Left kidney (tissue), 2 donors: ENCODE results near the gene ASB6. TPM values are rescaled to one million over a fixed set of nuclear protein-coding genes. Genes with fewer than 3 reads are reported as not detected.
"Not testable (repeated sequence)": the region's sequence is repeated elsewhere in the genome, so short reads cannot be mapped to it uniquely, and the experiment has no call there.

Source experiments
- DNase-seq: peaks from one replicate; pipeline ENCODE4 v3.0.0-alpha.2; 2013
- polyA plus RNA-seq: library from polyadenylated mRNA; unstranded; fragments of 120-200 nt; gene quantifications from one replicate; pipeline ENCODE4 v1.2.1, GENCODE V29; 2013; ENCODE audit not compliant: insufficient read length

The ASB6 gene
- polyA plus RNA-seq, 1 donor: 16.4 TPM

GRCh38 chr9:129646252-129646651 is 4.3 kb upstream of the ASB6 start:
- no peak for DNase-seq

GRCh38 chr9:129644902-129645301 is 3.0 kb upstream of the ASB6 start:
- DNase-seq: no peak

- DNase-seq: no peak
Observed at GRCh38 chr9:129644365-129644764, 2.4 kb upstream of the ASB6 start.

- no peak for DNase-seq
Observed at GRCh38 chr9:129643706-129644105, 1.8 kb upstream of the ASB6 start.

GRCh38 chr9:129640871-129641749 is 841 bp downstream of the ASB6 start:
- DNase-seq: no peak

- no peak for DNase-seq
Observed at GRCh38 chr9:129640086-129640870, 1.7 kb downstream of the ASB6 start.

GRCh38 chr9:129639756-129640085 is 2.2 kb downstream of the ASB6 start:
- DNase-seq: no peak

- no peak for DNase-seq
Observed at GRCh38 chr9:129639034-129639630, 2.8 kb downstream of the ASB6 start.

- DNase-seq: no peak
Observed at GRCh38 chr9:129637673-129638439, 4.1 kb downstream of the ASB6 start.

- no peak for DNase-seq
Observed at GRCh38 chr9:129637102-129637501, 4.8 kb downstream of the ASB6 start.

- DNase-seq: not testable (repeated sequence)
Observed at GRCh38 chr9:129636343-129636742, 5.6 kb downstream of the ASB6 start.

- DNase-seq: no peak
Observed at GRCh38 chr9:129635099-129636065, 6.6 kb downstream of the ASB6 start.

- no peak for DNase-seq
Observed at GRCh38 chr9:129633848-129634247, 8.1 kb downstream of the ASB6 start.

- DNase-seq: no peak
Observed at GRCh38 chr9:129633207-129633606, 8.7 kb downstream of the ASB6 start.

- DNase-seq: no peak
Observed at GRCh38 chr9:129632460-129632859, 9.5 kb downstream of the ASB6 start.

GRCh38 chr9:129631674-129632129 is 10.2 kb downstream of the ASB6 start:
- no peak for DNase-seq

- no peak for DNase-seq
Observed at GRCh38 chr9:129630967-129631673, 10.8 kb downstream of the ASB6 start.

- no peak for DNase-seq
Observed at GRCh38 chr9:129629251-129629820, 12.6 kb downstream of the ASB6 start.

- no peak for DNase-seq
Observed at GRCh38 chr9:129628709-129629108, 13.2 kb downstream of the ASB6 start.
